Psoas muscle (tissue), 8 donors: ENCODE measurements around the gene TEX2. TPM values are rescaled to one million over a fixed set of nuclear protein-coding genes. Genes with fewer than 3 reads are reported as not detected.
A peak's percentile ranks its signal among the peaks of the same experiment; 100 is the strongest.

Source experiments
- ATAC-seq, 4 donors: fragments of 200-7000 bp; cut with Tn5 transposase; one replicate each; pipeline ENCODE4 v1.9.1; 2020; ENCODE audit warnings: moderate library complexity in 3 of 4, mild to moderate bottlenecking in 2 of 4
- DNase-seq, 2 donors: peaks; one replicate each; pipeline ENCODE4 v3.0.0-alpha.2; 2020
- H3K27ac ChIP-seq: fragments of 200-600 bp; one replicate; pipeline ENCODE4 v1.8.0; 2022
- H3K27me3 ChIP-seq, 3 donors: fragments of 200-600 bp in 1 of 3; one replicate each; pipeline versions ENCODE4 v1.6.1 to v1.8.0; 2013 to 2022; ENCODE audit warnings: low read length in 2 of 3, mild to moderate bottlenecking in 2 of 3, moderate library complexity in 1 of 3; ENCODE audit not compliant: insufficient read depth in 3 of 3
- H3K36me3 ChIP-seq, 2 donors: fragments of 200-600 bp in 1 of 2; one replicate each; pipeline versions ENCODE4 v1.6.1 to v1.8.0; 2013 to 2022; ENCODE audit warnings: low read depth in 1 of 2, mild to moderate bottlenecking in 1 of 2, moderate library complexity in 1 of 2; ENCODE audit not compliant: insufficient read depth in 1 of 2
- H3K4me1 ChIP-seq: fragments of 200-600 bp; one replicate; pipeline ENCODE4 v1.8.0; 2022
- H3K4me3 ChIP-seq: fragments of 200-600 bp; one replicate; pipeline ENCODE4 v1.8.0; 2022; ENCODE audit warnings: mild to moderate bottlenecking
- H3K9me3 ChIP-seq: fragments of 200-600 bp; one replicate; pipeline ENCODE4 v1.8.0; 2022
- whole genome bisulfite sequencing, 3 donors: extraction: QIAGEN DNeasy Blood & Tissue Kit; methylation state at CpG; one replicate each; pipeline versions ENCODE4 v1.1.6 to v1.1.7; 2013; 5-methylcytosine and 5-hydroxymethylcytosine counted together
- intact Hi-C, 2 donors: fragments of 100-400 bp; cut with DNase I; formaldehyde crosslinking; loops; one replicate each; pipeline versions ENCODE4 v1.11.0 to v1.14.2; 2022
- polyA plus RNA-seq, 3 donors: library from polyadenylated mRNA; stranded (reverse); fragments of 200-250 nt; gene quantifications; one replicate each; pipeline ENCODE4 v1.2.3, GENCODE V29; 2013
- total RNA-seq, 4 donors: library from RNA; stranded (reverse); fragmentation: NEBNext Ultra II Directional in 2 of 4; extraction: Animal tissue kit (Norgen Biotek cat#: 25700) in 2 of 4; gene quantifications; one replicate each; pipeline versions ENCODE4 v1.2.1 to v1.2.4, GENCODE V29; 2021 to 2023
- TF ChIP-seq, protein P1 (sequence below): fragments of 200-600 bp; IDR thresholded peaks from one replicate; pipeline ENCODE4 v1.8.0; 2022; ENCODE audit warnings: antibody characterized with exemption
- donor health status: healthy with polysubstance abuse.
- donor health status: DM: no; HTN: no; CAD: no; lungs with moderate emphysema.
- donor health status: Bipolar disorder and iron deficiency.
- donor health status: healthy.
- donor health status: DM: yes; HTN: yes; CAD: no.
- donor health status: DM: no; HTN: no; CAD: no.
- donor health status: DM: no; HTN: no; CAD: no.
- donor health status: DM: yes; HTN: yes; CAD: no.

The TEX2 gene
- total and polyA plus RNA-seq, 7 donors: 29.4 to 72.7 (median 52.8) TPM

GRCh38 chr17:64296246-64296645, 33.2 kb upstream of the TEX2 start:
- Histone ChIP-seq H3K27ac (no peak overlapping the region), H3K4me3 (no peak overlapping the region), H3K36me3 (no peaks in the 10 kb centered on the region), H3K9me3 (peaks cover 3% of the 10 kb centered on the region), H3K4me1 (no peaks in the 10 kb centered on the region), H3K27me3 (no peaks in the 10 kb centered on the region)
- intact Hi-C loops: no loop called here
- DNase-seq: no peak
- WGBS, 3 donors: 83 to 88% (median 87%) methylated on average over 5 of the region's 5 CpGs
- ATAC-seq: no peak
- TF ChIP-seq, protein P1, sequence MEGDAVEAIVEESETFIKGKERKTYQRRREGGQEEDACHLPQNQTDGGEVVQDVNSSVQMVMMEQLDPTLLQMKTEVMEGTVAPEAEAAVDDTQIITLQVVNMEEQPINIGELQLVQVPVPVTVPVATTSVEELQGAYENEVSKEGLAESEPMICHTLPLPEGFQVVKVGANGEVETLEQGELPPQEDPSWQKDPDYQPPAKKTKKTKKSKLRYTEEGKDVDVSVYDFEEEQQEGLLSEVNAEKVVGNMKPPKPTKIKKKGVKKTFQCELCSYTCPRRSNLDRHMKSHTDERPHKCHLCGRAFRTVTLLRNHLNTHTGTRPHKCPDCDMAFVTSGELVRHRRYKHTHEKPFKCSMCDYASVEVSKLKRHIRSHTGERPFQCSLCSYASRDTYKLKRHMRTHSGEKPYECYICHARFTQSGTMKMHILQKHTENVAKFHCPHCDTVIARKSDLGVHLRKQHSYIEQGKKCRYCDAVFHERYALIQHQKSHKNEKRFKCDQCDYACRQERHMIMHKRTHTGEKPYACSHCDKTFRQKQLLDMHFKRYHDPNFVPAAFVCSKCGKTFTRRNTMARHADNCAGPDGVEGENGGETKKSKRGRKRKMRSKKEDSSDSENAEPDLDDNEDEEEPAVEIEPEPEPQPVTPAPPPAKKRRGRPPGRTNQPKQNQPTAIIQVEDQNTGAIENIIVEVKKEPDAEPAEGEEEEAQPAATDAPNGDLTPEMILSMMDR: no peak

- no peaks in the 10 kb centered on the region for H3K27me3 ChIP-seq
- DNase-seq: no peak
- no peak overlapping the region for H3K4me3 ChIP-seq
- peaks cover 6% of the 10 kb centered on the region for H3K9me3 ChIP-seq
- H3K4me1 ChIP-seq: no peaks in the 10 kb centered on the region
- H3K36me3 ChIP-seq: no peaks in the 10 kb centered on the region
- intact Hi-C loops: no loop called here
- ATAC-seq: no peak
- no peak overlapping the region for H3K27ac ChIP-seq
- 94 to 99% (median 97%) methylated on average over 3 of the region's 3 CpGs for WGBS, 3 donors
- TF ChIP-seq, protein P1: no peak
Observed at GRCh38 chr17:64295146-64295545, 32.1 kb upstream of the TEX2 start.

DNA sequence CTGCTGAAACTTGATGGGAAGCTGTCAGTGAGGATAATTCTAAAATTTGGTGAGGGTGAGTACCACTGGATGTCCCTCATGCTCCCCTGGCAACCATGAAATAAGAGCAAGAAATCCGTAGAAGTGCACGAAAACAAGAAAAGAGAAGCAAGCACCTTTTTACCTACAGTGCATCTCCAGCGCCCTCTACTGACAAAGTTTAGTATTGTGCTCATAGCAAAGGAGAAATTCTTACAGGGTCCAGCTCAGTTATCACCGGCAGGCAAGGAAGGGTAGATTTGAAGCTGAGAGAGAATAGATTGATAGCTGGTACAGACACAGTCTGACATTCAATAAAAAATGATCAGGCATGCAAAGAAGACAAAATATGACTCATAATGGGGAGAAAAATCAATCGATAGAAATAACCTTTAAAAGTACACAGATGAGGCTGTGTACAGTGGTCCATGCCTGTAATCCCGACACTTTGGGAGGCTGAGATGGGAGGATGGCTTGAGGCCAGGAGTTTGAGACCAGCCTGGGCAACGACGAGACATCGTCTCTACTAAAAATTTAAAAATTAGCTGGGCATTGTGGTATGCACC, 28.3 kb upstream of the TEX2 start:
- WGBS, 3 donors: 78 to 86% (median 82%) methylated on average over 9 of the region's 9 CpGs
- H3K27ac ChIP-seq: no peak overlapping the region
- TF ChIP-seq, protein P1: no peak

GRCh38 chr17:64289741-64290141, 26.7 kb upstream of the TEX2 start:
- H3K27ac ChIP-seq: no peak overlapping the region
- TF ChIP-seq, protein P1: no peak
- H3K9me3 ChIP-seq: peaks cover 6% of the 10 kb centered on the region
- H3K4me1 ChIP-seq: no peaks in the 10 kb centered on the region
- WGBS, 3 donors: 19 to 33% (median 20%) methylated on average over 4 of the region's 4 CpGs
- DNase-seq: no peak
- ATAC-seq: peak in 1 of 4 donors; percentile 39
- H3K27me3 ChIP-seq: no peaks in the 10 kb centered on the region
- H3K4me3 ChIP-seq: no peak overlapping the region
- H3K36me3 ChIP-seq: no peaks in the 10 kb centered on the region
- intact Hi-C loops: no loop called here

More for the DNA sequence above, 28.3 kb upstream of the TEX2 start:
- Histone ChIP-seq H3K4me3 (no peak overlapping the region), H3K4me1 (no peaks in the 10 kb centered on the region), H3K27me3 (no peaks in the 10 kb centered on the region), H3K9me3 (peaks cover 6% of the 10 kb centered on the region), H3K36me3 (no peaks in the 10 kb centered on the region)
- no peak for DNase-seq
- no peak for ATAC-seq
- intact Hi-C loops: no loop called here

GRCh38 chr17:64282753-64283080, 19.7 kb upstream of the TEX2 start:
- ATAC-seq: peak; percentile 42 to 68 (median 56)

More at GRCh38 chr17:64282753-64283080, 19.7 kb upstream of the TEX2 start:
- no peaks in the 10 kb centered on the region for H3K27me3 ChIP-seq
- no peaks in the 10 kb centered on the region for H3K9me3 ChIP-seq
- WGBS, 3 donors: 4 to 13% (median 6%) methylated on average over 4 of the region's 4 CpGs
- no peaks in the 10 kb centered on the region for H3K36me3 ChIP-seq
- H3K4me3 ChIP-seq: peak overlapping the region; percentile 35
- H3K4me1 ChIP-seq: peaks cover 23% of the 10 kb centered on the region
- intact Hi-C loops: loop anchor here (5.0 kb wide), 4 partner anchors 80 to 255 kb away; partner anchors contain the start of gene ERN1 (in 2 of the 2)
- TF ChIP-seq, protein P1: no peak
- peak overlapping the region; percentile 51 for H3K27ac ChIP-seq
- DNase-seq: no peak
